Activated CD8-positive, alpha-beta memory T cell treated with anti-CD3 and anti-CD28 coated beads, Interleukin-2, amount 50 U/mL, for 1 hour (primary cell): ENCODE measurements around the gene CIDEC.
"Not testable (repeated sequence)": the region's sequence is repeated elsewhere in the genome, so short reads cannot be mapped to it uniquely, and the experiment has no call there.

Experiments
- DNase-seq: peaks from one replicate; pipeline ENCODE4 v3.0.0-alpha.2; 2020; ENCODE audit errors: extremely low read depth

CIDEC gene

DNA sequence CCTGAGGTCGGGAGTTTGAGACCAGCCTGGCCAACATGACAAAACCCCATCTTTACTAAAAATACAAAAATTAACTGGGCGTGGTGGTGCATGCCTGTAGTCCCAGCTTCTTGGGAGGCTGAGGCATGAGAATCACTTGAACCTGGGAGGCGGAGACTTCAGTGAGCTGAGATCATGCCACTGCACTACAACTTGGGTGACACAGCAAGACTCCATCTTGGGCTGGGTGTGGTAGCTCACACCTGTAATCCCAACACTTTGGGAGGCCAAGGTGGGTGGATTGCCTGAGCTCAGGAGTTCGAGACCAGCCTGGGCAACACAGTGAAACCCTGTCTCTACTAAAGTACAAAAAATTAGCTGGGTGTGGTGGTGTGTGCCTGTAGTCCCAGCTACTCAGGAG lies 3.8 kb downstream of the CIDEC start:
- not testable (repeated sequence) for DNase-seq

- no peak for DNase-seq
Observed at GRCh38 chr3:9875448-9875847, 4.6 kb downstream of the CIDEC start.

- not testable (repeated sequence) for DNase-seq
Observed at GRCh38 chr3:9872067-9872466, 8.0 kb downstream of the CIDEC start.

DNA sequence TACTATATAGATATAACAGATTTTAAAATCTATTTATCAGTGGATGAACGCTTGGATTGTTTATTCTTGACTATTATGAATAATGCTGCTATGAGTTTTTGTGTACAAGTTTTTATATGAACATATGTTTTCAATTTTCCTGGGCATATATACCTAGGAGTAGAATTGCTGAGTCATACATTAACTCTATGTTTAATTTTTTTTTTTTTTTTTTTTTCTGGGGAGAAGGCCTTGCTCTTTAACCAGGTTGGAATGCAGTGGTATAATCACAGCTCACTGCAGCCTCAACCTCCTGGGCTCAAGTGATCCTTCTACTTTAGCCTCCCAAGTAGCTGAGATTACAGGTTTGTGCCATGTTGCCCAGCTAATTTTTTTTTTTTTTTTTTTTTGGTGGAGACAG lies 9.1 kb downstream of the CIDEC start:
- no peak for DNase-seq

DNA sequence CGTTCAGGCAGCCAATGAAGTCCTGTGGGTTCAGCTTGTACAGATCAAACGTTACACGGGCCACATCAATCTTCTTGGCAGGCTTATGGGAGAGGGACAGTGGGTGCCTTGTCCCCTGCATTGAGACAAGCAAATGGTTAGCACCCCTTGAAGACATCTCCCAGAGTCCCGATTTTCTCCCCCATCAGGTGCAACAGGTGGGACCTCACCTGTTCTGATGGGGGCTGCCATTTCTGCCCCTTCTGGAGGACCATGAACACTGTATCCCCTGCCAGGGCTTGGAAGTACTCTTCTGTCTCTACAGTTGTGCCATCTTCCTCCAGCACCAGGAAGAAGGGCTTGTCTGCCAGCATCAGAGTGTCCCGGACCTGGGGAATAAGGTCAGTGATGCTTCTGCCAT lies 10.1 kb downstream of the CIDEC start:
- DNase-seq: no peak

- no peak for DNase-seq
Observed at GRCh38 chr3:9867106-9867505, 12.9 kb downstream of the CIDEC start.

GRCh38 chr3:9866639-9867038 lies 13.4 kb downstream of the CIDEC start:
- DNase-seq: no peak

- DNase-seq: not testable (repeated sequence)
Observed at GRCh38 chr3:9865125-9865637, 14.9 kb downstream of the CIDEC start.

DNA sequence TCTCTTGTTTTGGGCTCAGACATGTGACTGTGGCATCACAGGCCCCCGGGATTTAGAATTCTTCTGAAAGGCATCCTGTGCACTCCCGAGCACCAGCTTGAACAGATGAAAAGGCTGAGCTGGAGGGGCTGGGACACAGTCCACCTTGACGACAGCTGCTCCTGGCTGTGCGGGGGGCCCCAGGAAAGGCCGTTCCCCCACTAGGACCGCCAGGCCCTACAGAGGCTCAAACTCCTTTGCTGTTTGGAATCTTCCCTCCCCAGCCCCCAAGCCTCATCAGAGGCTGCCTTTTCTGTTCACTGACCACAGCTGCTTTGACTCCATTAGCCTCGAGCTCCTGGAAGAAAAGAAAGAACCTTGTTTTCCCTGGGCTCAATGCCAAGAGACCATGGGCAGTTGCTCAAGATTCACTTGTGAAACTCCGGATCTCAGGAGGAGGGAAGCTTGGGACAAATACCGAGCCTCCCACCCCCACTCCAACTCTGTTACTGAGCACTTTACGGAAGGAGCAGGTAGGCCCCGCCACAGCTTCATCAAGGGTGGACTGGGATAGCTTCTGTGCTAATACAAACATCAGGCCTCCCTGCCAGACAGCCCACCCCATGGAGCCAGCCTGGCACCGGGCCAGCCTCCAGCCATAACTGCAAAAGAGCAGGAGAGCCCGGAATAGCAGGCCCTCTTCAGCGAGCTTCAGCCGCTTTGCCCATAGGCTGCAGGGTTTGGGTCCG lies 15.7 kb downstream of the CIDEC start:
- no peak for DNase-seq

GRCh38 chr3:9863058-9863772 lies 16.8 kb downstream of the CIDEC start:
- no peak for DNase-seq

- no peak for DNase-seq
Observed at GRCh38 chr3:9862391-9863057, 17.5 kb downstream of the CIDEC start.

- no peak for DNase-seq
Observed at GRCh38 chr3:9861626-9862130, 18.4 kb downstream of the CIDEC start.

DNA sequence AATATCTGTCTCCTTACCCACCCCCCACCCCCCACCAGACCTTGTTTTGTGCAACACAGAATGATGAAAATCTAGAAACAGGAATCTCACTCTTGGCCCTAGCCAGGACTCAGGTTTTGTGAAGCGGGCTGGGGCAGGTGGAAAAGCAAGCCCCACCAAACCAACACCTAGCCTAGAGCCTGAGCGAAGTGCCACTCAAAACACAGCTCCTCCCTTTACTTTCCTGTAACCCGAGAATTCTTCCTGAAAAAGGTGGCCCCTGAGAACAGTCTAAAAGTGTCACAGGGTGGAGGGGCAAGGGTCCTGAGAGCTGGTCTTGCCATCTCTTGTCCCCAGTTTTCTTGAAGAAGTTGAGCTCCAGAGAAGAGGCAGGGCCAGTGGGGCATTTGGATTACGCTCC lies 18.9 kb downstream of the CIDEC start:
- DNase-seq: no peak

DNA sequence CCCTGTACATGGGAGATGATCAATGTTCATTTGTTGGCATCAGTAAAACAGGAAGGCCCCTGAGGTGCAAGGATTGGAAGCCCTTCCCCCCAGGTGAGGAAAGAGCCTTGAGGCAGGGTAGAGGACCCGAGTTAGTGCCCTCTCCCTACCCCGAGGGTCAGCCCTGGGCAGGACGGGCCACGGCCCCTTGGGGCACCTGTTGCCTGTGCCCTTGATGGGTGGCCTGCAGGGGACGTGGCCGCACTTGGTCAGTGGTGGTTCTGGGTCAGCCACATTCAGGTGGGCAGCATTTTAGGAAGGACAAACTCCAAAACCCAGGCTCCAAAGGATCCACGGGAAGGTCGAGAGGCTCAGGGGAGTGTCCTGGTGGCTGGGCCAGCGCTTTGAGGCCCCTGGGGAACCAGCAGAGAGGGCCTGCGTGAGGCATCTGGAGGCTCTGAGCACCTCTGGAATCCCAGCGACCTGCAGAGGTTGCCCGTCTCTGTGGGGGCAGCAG lies 20.5 kb downstream of the CIDEC start:
- no peak for DNase-seq

GRCh38 chr3:9855594-9855993 lies 24.5 kb downstream of the CIDEC start:
- no peak for DNase-seq

DNA sequence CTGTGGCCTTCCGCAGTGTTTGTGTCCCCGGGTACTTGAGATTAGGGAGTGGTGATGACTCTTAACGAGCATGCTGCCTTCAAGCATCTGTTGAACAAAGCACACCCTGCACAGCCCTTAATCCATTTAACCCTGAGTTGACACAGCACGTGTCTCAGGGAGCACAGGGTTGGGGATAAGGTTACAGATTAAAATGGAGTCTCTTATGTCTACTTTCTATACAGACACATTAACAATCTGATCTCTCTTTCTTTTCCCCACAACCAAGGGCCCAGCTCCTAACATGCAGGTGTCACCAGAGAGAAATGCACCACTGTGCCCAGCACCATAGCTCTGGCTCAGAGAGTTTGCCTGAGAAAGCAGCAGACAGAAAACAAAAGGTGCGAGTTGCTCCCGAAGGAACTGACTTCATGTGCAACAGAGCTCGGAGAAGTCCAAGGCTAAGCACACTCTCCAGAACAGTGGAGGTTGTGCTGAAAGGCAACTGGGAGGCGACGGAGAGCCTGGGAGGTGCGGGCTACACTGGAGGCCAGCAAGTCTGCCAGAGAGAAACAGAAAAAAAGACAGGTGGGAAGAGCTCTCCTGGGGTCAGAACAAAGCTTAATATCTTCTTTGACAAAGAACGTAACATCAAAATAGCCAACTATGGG lies 25.6 kb downstream of the CIDEC start:
- not testable (repeated sequence) for DNase-seq

GRCh38 chr3:9852528-9852927 lies 27.5 kb downstream of the CIDEC start:
- DNase-seq: no peak

- DNase-seq: not testable (repeated sequence)
Observed at GRCh38 chr3:9851926-9852325, 28.1 kb downstream of the CIDEC start.

DNA sequence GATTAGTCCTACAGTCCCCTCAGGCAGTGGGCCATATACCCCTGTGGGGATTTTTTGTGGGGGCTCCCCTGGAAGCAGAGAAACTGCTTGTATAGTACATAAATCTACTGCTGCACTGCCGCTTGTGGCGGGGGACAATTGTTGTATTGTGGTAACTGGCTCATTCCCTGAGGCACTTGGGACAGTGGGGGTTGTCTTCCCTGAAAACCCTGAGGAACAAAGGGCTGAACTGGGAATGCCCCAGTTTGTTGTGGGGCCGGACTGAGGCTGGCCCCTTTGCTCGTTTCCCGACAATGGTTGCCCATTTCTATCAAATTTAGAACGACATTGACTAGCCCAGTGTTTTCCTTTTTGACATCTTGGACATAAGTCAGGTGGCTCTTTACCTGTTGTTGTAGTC lies 28.7 kb downstream of the CIDEC start:
- not testable (repeated sequence) for DNase-seq

DNA sequence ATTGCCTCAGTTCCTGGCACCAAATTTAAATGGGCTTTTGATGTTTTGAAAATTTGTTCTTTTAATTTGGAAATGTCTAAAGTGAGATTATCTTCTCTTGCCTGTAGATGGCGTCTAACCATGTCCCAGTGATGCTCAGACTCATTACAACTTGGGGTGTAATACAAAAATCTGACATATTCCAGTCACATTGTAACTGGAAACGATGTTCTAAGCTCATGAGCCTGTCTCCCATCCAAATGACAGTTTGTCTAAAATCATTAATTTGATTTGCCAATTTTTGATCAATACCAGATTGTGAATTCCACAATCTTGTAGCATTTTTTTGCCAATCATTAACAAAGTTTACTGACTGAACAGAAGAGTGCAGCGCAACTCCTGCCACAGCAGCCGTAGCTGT lies 31.2 kb downstream of the CIDEC start:
- not testable (repeated sequence) for DNase-seq

GRCh38 chr3:9847870-9848269 lies 32.2 kb downstream of the CIDEC start:
- DNase-seq: not testable (repeated sequence)
